Panc1 (cell line): ENCODE measurements around the gene WDR90. TPM values are rescaled to one million over a fixed set of nuclear protein-coding genes. Genes with fewer than 3 reads are reported as not detected.

Source experiments
- ATAC-seq: fragments of 200-7000 bp; cut with Tn5 transposase; 2 replicates; pipeline ENCODE4 v1.9.1; 2020; ENCODE audit warnings: mild to moderate bottlenecking, moderate library complexity
- BruUV-seq: library from RNA; stranded (reverse); fragments of 400-500 nt; replicated peaks from 2 replicates; lab custom pipeline; 2021; lab: Mats Ljungman, UMichigan
- CTCF ChIA-PET: fragments of 300-600 bp; sonication (Branson Sonifier 250); formaldehyde crosslinking; loops from one replicate; lab custom pipeline; 2022; ENCODE audit warnings: antibody characterized with exemption; lab: Charles Lee
- POLR2A ChIA-PET: fragments of 300-600 bp; sonication (Branson Sonifier 250); formaldehyde crosslinking; loops from one replicate; lab custom pipeline; 2022; ENCODE audit warnings: antibody characterized with exemption; lab: Charles Lee
- DNase-seq: peaks from one replicate; pipeline ENCODE4 v3.0.0-alpha.2; 2010; ENCODE audit warnings: low read depth, low spot score
- H3K27ac ChIP-seq: 2 replicates; pipeline ENCODE4 v1.5.1; 2011; ENCODE audit warnings: mild to moderate bottlenecking, low read length, inconsistent platforms
- H3K27me3 ChIP-seq: fragments of 200-500 bp; sonication (Bioruptor generic); 2 replicates; pipeline ENCODE4 v1.6.0; 2014; ENCODE audit warnings: low read length, inconsistent platforms; ENCODE audit not compliant: control insufficient read depth, insufficient read depth
- H3K36me3 ChIP-seq: fragments of 200-500 bp; sonication (Bioruptor generic); 2 replicates; pipeline ENCODE4 v1.5.1; 2014; ENCODE audit warnings: inconsistent platforms, mild to moderate bottlenecking, low read length, moderate library complexity; ENCODE audit not compliant: control insufficient read depth, insufficient read depth
- H3K4me1 ChIP-seq: 2 replicates; pipeline ENCODE4 v1.5.1; 2011; ENCODE audit warnings: inconsistent platforms, mild to moderate bottlenecking, low read length, moderate library complexity; ENCODE audit not compliant: control insufficient read depth, insufficient read depth
- H3K4me3 ChIP-seq, 2 experiments: 2 replicates each; pipeline ENCODE4 v1.5.1; 2011 to 2012; ENCODE audit warnings: low read depth in 2 of 2, low read length in 2 of 2, mild to moderate bottlenecking in 2 of 2, inconsistent platforms in 1 of 2, moderate library complexity in 1 of 2
- H3K9me3 ChIP-seq: fragments of 200-500 bp; sonication (Bioruptor generic); 2 replicates; pipeline ENCODE4 v1.5.1; 2014; ENCODE audit warnings: low read depth, mild to moderate bottlenecking, inconsistent platforms, low read length, moderate library complexity; ENCODE audit not compliant: control insufficient read depth, insufficient read depth
- CTCF ChIP-seq: fragments of 450-650 bp; IDR thresholded peaks from 2 replicates; pipeline ENCODE4 v1.5.1; 2017; ENCODE audit warnings: mild to moderate bottlenecking
- POLR2AphosphoS5 ChIP-seq: IDR thresholded peaks from 2 replicates; pipeline ENCODE4 v1.6.1; 2012; ENCODE audit warnings: mild to moderate bottlenecking, low read depth, low read length, moderate library complexity
- REST ChIP-seq, 2 experiments: IDR thresholded peaks; 2 replicates each; pipeline ENCODE4 v1.6.1; 2011 to 2012; ENCODE audit warnings: low read depth in 2 of 2, control low read depth in 1 of 2, low read length in 1 of 2, mild to moderate bottlenecking in 1 of 2, moderate library complexity in 1 of 2; ENCODE audit not compliant: insufficient read depth in 1 of 2
- SIN3A ChIP-seq: IDR thresholded peaks from 2 replicates; pipeline ENCODE4 v1.6.1; 2012; ENCODE audit warnings: low read depth, mild to moderate bottlenecking, low read length, moderate library complexity, borderline replicate concordance; ENCODE audit not compliant: insufficient read depth
- TCF7L2 ChIP-seq: IDR thresholded peaks from 2 replicates; pipeline ENCODE4 v1.6.1; 2011; ENCODE audit warnings: mild to moderate bottlenecking, low read depth, low read length, inconsistent platforms
- in situ Hi-C: cut with HindIII; loops from 2 replicates; pipeline ENCODE4 v1.10.0; 2016; ENCODE audit warnings: low sequenced_read_pairs, low pct_unique_long_range_greater_than_20kb
- intact Hi-C: fragments of 100-400 bp; cut with micrococcal nuclease; formaldehyde crosslinking; loops from one replicate; pipeline ENCODE4 v1.10.0; 2022; ENCODE audit not compliant: unreplicated experiment
- total RNA-seq: library from RNA; stranded (reverse); gene quantifications from one replicate; pipeline ENCODE4 v1.2.1, GENCODE V29; 2021; ENCODE audit not compliant: unreplicated experiment

Gene WDR90
- total RNA-seq, 1 experiment from 2014 or later, result 58.9 TPM

GRCh38 chr16:606656-607307 is 42.4 kb upstream of the WDR90 start:
- TF ChIP-seq REST (IDR thresholded peaks at IDR 0.05; ENCODE audit: insufficient read depth in 1 of 2, low read depth in 2 of 2, low read length in 1 of 2), result no peak
- no TSS peak for BruUV-seq
- intact Hi-C loops (no loop called here), in situ Hi-C loops (no loop called here)
- H3K36me3 ChIP-seq, result no peaks in the 10 kb centered on the region
- ChIA-PET POLR2A (interaction anchor here (0.7 kb wide), 1 partner anchor 46 kb away, joined by 3 read pairs; no protein-coding TSS in a partner anchor), CTCF (interaction anchor here (0.7 kb wide), 1 partner anchor 528 kb away, joined by 11 read pairs; no protein-coding TSS in a partner anchor)
- no peak for ATAC-seq
- no peak overlapping the region for H3K4me3 ChIP-seq
- DNase-seq, result no peak
- no peaks in the 10 kb centered on the region for H3K9me3 ChIP-seq
- no peaks in the 10 kb centered on the region for H3K27me3 ChIP-seq
- no peak overlapping the region for H3K27ac ChIP-seq
- no peaks in the 10 kb centered on the region for H3K4me1 ChIP-seq

- DNase-seq, result no peak
- in situ Hi-C loops (no loop called here), intact Hi-C loops (no loop called here)
- no peak for ATAC-seq
- TF ChIP-seq CTCF, result no peak
- no peak for TF ChIP-seq POLR2AphosphoS5
- TF ChIP-seq REST (IDR thresholded peaks at IDR 0.05; ENCODE audit: insufficient read depth in 1 of 2, low read depth in 2 of 2, low read length in 1 of 2), result no peak
- no peak for TF ChIP-seq TCF7L2
- no peak for TF ChIP-seq SIN3A
- CTCF ChIA-PET, result no interaction called here
- POLR2A ChIA-PET, result no interaction called here
- Histone ChIP-seq H3K9me3 (no peaks in the 10 kb centered on the region), H3K27ac (no peak overlapping the region), H3K4me3 (no peak overlapping the region), H3K4me1 (no peaks in the 10 kb centered on the region), H3K27me3 (no peaks in the 10 kb centered on the region), H3K36me3 (no peaks in the 10 kb centered on the region)
- no TSS peak for BruUV-seq
Measured at GRCh38 chr16:608019-608418, 41.1 kb upstream of the WDR90 start.
